NB4 (cell line): ENCODE measurements around the gene FBN3.

Source experiments
- DNase-seq: peaks from one replicate; pipeline ENCODE4 v3.0.0; 2010; ENCODE audit warnings: low read depth
- H3K4me3 ChIP-seq: one replicate; pipeline ENCODE4 v1.5.1; 2011; ENCODE audit warnings: mild to moderate bottlenecking, low read depth, low read length, moderate library complexity
- MYC ChIP-seq: IDR thresholded peaks from 2 replicates; pipeline ENCODE4 v1.6.1; 2011; ENCODE audit warnings: low read depth, low read length
- POLR2A ChIP-seq: IDR thresholded peaks from 2 replicates; pipeline ENCODE4 v1.6.1; 2011; ENCODE audit warnings: mild to moderate bottlenecking; ENCODE audit not compliant: insufficient read length; ENCODE audit errors: extremely low read depth
- TF ChIP-seq, protein P1 (sequence below): IDR thresholded peaks from one replicate; pipeline ENCODE4 v1.5.1; 2012; ENCODE audit warnings: low read depth, low read length
- TF ChIP-seq, protein P2 (sequence below): IDR thresholded peaks from 2 replicates; pipeline ENCODE4 v1.6.1; 2011; ENCODE audit warnings: low read depth, low read length

The FBN3 gene

DNA sequence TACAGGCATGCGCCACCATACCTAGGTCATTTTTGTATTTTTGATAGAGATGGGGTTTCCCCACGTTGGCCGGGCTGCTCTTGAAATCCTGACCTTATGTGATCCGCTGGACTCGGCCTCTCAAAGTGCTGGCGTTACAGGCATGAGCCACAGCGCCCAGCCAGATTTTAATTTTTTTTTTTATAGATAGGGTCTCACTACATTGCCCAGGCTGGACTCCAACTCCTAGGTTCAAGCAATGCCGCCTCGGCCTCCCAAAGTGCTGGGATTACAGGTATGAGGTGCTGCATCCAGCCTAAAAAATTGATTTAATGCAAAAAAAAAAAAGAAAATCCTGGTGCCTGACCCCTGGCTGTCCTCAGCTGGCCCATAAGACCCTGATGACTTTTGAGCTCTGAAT is 34.9 kb upstream of the FBN3 start:
- DNase-seq: no peak
- H3K4me3 ChIP-seq: no peak overlapping the region
- TF ChIP-seq MYC: no peak
- TF ChIP-seq POLR2A: no peak
- TF ChIP-seq, protein P1, sequence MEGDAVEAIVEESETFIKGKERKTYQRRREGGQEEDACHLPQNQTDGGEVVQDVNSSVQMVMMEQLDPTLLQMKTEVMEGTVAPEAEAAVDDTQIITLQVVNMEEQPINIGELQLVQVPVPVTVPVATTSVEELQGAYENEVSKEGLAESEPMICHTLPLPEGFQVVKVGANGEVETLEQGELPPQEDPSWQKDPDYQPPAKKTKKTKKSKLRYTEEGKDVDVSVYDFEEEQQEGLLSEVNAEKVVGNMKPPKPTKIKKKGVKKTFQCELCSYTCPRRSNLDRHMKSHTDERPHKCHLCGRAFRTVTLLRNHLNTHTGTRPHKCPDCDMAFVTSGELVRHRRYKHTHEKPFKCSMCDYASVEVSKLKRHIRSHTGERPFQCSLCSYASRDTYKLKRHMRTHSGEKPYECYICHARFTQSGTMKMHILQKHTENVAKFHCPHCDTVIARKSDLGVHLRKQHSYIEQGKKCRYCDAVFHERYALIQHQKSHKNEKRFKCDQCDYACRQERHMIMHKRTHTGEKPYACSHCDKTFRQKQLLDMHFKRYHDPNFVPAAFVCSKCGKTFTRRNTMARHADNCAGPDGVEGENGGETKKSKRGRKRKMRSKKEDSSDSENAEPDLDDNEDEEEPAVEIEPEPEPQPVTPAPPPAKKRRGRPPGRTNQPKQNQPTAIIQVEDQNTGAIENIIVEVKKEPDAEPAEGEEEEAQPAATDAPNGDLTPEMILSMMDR: no peak
- TF ChIP-seq, protein P2, sequence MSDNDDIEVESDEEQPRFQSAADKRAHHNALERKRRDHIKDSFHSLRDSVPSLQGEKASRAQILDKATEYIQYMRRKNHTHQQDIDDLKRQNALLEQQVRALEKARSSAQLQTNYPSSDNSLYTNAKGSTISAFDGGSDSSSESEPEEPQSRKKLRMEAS: no peak

DNA sequence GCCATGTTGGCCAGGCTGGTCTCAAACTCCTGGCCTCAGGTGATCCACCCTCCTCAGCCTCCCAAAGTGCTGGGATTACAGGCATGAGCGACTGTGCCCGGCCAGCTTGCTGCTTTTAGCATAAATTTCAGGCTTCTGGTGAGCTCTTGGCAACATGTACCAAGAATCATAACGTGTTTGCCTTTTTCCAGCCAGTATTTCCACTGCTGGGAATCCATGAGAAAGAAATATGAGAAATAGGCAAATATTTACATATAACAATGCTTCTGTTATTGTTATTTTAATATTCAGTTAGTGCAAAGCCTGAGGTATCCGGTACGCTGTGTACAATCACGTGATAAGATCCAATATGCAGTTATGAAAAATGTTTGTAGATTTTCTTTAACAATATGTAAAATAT is 30.6 kb upstream of the FBN3 start:
- no peak for DNase-seq
- no peak overlapping the region for H3K4me3 ChIP-seq
- TF ChIP-seq, protein P2: no peak
- TF ChIP-seq POLR2A (no peak), MYC (no peak)
- TF ChIP-seq, protein P1: no peak

DNA sequence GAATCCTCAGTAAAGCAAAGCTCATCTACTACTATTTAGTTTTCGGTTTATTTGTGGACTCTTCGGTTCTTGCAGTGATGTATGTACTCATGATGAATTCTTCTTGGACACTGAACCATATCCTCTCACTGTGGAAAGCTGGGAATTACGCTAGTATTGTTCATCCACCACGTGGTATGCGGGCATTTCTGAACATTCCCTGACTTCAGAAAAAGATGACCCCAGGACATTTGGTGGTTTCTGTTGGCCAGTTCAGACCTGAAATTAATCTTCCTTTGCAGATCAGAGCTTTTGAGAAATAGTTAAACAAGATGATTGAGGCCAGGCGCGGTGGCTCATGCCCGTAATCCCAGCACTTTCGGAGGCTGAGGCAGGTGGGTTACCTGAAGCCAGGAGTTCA is 25.3 kb upstream of the FBN3 start:
- TF ChIP-seq, protein P1: no peak
- TF ChIP-seq, protein P2: no peak
- no peak for TF ChIP-seq MYC
- TF ChIP-seq POLR2A: no peak
- DNase-seq: no peak
- no peak overlapping the region for H3K4me3 ChIP-seq

DNA sequence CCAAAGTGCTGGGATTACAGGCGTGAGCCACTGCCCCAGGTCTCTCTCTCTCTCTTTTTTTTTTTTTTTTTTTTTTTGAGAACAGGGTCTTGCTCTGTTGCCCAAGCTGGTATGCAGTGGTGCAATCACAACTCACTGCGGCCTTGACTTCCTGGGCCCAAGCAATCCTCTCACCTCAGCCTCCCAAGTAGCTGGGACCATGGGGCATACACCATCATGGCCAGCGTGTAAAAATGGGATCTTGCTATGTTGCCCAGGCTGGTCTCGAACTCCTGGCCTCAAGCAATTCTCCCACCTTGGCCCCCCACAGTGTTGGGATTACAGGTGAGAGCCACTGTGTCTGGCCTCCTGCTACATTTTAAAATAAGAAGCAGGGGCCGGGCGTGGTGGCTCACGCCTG is 19.1 kb upstream of the FBN3 start:
- TF ChIP-seq, protein P2: no peak
- no peak for TF ChIP-seq MYC
- TF ChIP-seq, protein P1: no peak
- no peak for TF ChIP-seq POLR2A
- H3K4me3 ChIP-seq: no peak overlapping the region

DNA sequence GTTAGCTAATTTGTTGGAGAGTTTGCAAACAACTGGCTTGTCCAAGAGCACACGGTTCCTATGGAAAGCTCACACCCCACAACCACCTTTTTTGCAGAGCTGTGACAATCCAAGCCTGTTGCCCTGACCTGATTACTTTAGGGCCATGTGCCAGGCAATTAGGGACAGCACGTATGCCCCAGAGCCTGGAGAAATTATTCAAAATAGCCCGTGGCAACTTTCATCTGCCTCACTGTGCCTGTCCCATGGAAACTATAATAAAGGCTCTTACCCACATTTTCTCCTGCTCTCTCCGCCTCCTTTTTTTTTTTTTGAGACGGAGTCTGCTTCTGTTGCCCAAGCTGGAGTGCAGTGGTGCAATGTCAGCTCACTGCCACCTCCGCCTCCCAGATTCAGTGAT is 18.6 kb upstream of the FBN3 start:
- H3K4me3 ChIP-seq: no peak overlapping the region
- TF ChIP-seq, protein P2: no peak
- TF ChIP-seq MYC (no peak), POLR2A (no peak)
- TF ChIP-seq, protein P1: no peak

More for the DNA sequence above, 19.1 kb upstream of the FBN3 start:
- DNase-seq: no peak

DNA sequence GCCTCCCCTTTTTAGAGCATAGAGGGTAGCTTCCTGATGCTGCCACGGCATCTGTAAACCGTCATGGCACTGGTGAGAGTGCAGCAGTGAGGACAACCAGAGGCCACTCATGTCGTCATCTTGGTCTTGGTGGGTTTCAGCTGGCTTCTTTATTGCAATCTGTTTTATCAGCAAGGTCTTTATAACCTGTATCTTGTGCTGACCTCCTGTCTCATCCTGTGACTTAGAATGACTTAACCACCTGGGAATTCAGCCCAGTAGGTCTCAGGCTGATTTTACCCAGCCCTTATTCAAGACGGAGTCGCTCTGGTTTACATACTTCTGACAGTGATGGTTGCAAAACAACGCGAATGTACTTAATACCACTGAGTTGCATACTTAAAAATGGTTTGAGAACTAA is 14.4 kb upstream of the FBN3 start:
- TF ChIP-seq MYC (no peak), POLR2A (no peak)
- TF ChIP-seq, protein P1: no peak
- TF ChIP-seq, protein P2: no peak
- no peak overlapping the region for H3K4me3 ChIP-seq
- no peak for DNase-seq

More for the DNA sequence above, 18.6 kb upstream of the FBN3 start:
- no peak for DNase-seq
